ENCODE measurements around the gene PRSS21.

The PRSS21 gene

DNA sequence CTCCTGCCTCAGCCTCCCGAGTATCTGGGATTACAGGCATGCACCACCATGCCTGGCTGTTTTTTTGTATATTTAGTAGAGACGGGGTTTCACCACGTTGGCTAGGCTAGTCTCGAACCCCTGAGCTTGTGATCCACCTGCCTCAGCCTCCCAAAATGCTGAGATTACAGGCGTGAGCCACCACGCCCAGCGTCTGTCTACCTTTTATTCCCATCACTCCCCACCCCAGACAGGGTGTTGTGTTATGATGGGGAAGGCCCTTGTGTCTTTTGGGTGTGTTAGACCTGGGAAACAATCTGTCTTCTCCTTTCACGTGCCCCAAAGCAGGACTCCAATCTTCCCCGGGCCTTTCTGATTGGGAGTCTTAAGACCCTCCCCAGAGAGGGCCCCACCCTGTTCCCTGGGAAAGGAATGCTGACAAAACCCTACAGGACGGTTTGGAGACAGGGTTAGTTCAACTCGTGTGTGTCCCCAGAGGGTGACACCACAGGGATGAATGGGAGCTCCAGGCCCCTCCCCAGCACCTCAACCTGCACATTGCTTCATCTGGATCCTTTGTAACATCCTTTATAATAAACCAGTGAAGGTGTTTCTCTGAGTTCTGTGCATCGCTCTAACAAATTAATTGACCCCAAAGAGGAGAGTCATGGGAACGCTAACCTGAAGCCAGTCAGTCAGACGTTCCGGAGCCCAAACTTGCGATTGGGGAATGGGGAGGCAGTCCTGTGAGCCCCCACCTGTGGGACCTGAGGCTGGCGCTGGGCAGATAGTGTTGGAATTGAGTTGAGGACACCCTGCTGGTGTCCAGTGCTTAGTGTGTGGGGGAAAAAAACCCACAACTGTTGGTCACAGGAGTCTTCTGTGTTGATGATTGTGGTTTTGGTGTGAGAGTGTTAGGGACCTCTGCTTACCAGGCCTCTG, 36.8 kb upstream of the PRSS21 start:
- DNase-seq, result no peak

DNA sequence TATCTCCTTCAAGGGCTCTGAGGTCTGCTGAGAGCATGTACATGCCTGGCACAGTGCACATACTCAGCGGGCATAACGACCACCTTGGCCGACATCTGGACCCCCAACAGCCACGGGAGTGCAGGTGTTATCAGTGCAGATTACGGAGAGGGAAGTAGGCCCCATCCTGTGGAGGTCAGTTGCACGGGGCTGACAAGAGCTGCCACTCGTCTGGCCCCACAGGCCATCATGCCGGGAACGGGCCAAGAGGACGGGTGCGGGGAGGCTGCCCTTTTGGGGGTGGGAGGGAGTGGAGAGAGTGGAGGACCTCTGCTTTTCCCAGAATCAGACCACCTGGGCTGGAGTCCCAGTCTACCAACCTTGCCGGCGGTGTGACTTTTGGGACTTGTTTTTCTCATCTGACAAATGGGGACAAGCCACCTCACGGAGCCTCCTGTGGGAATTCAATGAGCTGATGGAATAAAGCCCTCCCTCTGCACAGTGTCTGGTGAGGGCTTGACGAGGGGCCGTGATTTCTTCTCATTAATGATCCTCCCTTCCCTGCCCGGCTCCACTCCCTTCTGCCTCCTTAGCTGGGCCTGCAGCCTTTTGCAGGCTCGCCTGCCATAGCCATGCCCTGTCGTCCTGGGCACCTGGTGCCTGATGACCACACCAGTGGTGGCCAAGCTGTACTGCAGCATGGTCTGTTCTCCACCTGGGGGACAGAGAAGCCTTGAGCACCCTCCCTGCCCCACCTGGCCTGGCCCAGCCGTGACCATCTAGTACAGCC, 34.3 kb upstream of the PRSS21 start:
- DNase-seq, result no peak

DNA sequence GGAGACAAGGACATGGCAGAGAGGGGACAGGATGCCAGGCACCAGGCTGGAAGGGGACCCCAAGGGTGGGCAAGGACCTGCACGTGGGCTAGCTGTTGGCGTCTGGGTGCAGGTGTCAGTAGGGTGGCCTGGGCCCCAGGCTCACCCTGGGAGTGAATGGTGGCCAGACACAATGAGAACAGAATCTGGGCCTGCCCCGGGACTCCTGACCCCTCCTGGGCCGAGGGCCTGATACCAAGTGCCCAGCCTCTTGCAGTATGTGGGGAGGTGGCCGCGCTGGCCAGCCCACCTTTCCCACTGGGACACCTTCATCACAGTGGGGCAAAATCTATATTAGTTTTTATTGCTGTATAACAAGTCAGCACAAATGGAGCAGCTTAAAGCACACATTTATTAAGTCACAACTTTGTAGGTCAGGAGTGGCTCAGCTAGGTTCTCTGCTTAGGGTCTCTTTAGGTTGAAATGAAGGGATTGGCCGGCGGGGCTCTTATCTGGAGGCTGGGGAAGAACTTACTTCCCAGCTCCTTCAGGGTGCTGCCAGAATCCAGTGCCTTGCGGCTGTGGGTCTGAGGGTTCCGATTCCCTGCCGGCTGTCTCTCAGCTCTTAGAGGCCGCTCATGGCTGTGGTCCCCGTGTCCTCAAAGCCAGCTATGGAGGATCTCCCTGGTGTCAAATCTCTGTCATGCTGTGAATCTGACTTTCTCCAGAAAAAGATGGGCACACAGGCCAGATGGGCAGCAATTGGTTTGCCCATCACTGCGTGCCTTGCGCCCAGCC, 33.3 kb upstream of the PRSS21 start:
- DNase-seq, result no peak

DNA sequence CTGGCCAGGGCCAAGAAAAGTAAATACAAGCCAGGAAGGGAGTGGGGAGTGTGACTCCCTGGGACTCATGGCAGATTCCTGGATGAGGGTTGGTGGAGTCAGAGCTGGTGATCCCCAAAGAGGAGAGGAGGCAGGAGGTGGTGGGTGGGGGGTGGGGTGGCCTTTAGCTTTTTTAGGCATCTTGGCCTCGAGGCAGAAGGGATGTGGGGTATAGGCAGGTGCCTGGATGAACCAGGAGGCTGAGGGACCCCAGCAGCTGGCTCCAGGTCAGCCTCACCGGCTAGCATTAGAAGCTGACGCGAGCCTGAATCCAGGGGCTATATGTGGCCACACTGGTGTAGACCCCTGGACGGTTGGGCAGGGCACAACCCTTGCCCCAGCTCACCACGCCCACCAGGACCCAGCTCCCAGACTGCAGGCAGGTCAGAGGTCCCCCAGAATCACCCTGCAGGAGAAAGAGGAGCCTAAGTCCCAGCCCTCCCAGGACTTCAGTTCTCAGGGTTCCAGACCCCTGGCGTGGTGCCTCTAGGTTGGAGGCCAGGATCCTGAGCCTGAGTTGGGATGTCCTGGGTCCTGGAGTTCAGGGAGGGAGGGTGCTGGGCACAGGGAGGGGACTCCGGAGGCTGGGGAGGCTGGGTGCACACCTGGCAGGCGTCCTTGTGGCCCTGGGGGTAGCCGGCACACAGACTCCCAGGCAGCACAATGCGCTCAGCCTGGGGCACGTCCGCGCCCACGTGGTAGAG, 32.5 kb upstream of the PRSS21 start:
- no peak for DNase-seq

DNA sequence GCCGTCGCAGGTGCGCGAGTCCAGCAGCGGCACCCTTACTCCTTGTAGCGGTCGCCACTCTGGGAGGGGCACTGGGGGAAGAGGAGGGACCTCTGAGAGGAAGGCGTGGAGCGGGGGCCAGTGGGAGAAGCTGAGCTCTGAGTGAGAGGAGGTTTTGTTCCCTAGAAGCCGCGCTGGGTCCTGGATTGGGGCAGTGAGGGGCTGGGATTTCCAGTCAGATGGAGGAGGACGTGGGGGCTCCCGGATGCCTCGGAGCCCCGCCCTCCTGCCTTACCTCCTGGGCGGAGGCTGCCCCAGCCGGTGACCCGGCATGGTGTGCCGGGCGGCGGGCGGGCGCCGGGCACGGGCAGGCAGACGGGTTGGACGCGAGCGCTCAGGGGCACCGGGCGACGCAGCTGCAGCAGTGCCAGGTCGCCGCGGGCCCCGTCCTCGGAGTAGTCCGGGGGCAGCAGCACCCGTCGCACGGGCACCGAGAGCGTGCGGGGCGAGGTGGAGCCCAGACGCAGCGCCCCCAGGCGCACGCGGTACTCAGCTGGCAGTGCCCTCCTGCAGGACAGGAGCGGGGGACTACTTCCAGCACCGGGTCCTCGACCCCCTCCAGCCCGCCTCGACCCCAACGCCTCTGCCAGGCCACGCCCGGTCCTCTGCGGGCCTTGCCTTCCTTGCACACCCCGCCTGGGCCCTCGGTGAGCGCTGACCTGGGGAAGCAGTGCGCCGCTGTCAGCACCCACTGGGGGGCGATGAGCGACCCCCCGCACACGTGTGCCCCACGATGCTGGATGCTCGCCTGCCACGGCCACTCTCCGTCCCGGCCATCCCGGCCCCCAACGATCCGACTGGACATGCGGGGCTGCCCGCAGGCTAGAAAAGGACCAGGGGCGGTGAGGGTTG, 31.7 kb upstream of the PRSS21 start:
- DNase-seq, result no peak

DNA sequence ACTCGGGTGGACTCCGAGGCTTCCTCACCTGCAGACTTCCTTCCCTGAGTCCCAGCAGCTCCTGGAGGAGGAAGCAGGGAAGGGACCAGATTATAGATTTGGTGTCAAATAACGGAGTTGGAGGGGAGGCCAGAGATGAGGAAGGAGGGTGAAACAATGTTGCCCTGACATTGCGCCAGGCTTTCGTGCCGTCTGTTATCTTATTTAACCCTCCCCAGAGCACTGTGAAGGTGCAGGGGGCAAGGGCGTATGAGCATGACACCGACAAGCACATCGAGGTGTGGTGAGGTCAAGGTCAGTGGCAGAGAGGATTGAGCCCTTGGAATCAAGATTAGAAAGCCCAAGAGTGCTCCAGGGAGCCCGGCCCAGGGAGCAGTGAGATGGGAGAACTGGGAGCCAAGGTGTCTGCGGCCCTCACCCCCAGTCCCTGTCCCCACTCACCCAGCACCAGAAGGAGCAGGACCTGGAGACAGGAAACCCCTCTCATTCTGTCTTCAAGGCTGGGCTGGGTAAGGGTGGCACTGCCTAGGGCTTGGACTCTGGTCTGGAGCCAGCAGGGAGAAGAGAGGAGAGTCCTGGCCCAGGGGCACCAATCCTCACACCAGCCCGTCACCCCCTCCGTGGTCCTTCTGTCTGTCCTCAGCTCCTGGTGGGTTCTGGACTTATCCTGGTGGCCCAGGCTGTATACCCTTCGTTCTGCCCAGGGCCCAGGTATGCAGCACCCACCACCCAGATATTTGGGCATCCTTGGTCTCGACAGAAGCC, 30.8 kb upstream of the PRSS21 start:
- DNase-seq, result no peak

DNA sequence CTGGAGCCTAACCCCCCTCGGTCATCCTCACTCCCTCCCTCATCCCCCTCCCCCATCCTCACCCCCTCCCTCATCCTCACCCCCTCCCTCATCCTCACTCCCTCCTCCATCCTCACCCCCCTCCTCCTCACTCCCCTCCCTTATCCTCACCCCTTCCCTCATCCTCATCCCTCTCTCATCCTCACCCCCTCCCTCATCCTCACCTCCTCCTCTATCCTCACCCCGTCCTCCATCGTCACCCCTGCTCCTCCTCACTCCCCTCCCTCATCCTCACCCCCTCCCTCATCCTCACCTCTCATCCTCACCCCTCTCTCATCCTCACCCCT, 30.2 kb upstream of the PRSS21 start:
- no peak for DNase-seq

DNA sequence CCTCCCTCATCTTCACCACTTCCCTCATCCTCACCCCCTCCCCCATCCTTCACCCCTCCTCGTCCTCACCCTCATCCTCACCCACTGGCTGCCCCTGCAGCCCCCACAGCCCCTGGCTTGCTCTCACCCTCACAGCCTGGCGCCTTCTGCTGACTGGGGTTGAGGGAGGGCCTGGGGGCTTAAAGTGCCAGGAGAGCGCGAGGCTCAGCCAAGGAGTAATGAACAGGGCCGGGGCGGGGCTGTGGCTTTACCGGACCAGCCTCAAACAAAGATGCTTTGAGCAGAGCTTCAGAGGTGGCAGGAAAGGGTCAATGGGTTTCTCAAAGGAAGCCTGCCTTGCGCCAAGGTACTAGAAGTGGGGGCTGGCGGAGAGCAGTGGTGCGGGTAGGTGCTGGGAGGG, 29.6 kb upstream of the PRSS21 start, which contains the start of gene PRSS33:
Gene PRSS33, minus strand, starts transcription at position 155 of the 400 bp plus-strand sequence. CDS start 1,013 bp downstream, outside the sequence.
- DNase-seq, result no peak

DNA sequence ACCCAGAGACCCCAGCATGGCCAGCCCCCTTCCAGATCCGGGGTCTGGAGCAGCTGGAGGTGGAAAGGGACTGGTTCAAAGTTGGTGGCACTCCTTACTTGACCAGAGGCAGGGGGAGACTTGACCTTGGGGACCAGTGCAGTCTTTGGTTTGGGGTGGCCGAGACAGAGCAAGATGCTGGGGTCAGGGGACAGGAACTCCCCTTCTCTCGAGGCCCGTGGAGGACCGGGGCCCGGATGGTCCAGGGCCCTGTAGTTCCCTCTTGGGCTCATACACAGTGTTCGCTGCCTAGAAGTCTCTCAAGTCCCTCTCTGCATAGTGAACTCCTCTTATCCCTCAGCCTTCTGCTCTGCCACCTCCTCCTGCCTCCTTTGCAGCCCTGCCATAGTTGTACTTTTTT, 29.1 kb upstream of the PRSS21 start:
- DNase-seq, result no peak

DNA sequence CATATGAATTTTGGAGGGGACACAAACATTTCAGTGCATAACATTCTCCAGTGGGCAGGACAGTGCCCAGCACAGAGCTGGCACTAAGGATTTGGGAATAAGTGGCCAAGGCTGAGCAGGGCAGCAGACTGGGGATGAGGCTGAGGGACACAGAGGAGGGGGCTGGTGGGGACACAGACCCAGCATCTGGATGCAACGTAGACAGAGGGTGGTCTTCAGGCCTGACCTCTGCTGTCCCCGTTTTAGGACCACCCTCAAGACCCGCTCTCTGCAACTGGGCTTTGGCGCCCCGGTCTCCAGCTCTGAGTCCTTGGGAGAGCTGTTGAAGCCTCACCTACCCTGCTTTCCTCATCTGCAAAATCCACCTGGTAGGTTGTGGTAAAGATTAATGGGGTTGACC, 26.4 kb upstream of the PRSS21 start:
- no peak for DNase-seq

DNA sequence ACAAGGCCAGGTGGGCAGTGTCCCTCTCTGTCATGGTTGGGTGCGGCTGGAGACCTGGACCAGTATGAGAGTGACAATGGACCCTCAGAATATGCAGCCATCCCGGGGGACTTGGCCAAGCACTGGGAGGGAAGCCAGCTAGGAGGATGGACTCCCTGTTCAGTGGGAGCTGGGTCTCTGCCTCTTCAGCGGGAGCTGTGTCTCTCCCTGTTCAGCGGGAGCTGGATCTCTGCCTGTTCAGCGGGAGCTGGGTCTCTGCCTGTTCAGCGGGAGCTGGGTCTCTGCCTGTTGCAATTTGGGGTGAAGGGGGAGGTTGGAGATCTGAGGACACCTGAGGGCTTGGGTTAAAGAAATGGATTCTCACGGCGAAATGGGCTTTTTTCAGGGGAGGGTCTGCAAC, 25.9 kb upstream of the PRSS21 start:
- no peak for DNase-seq

DNA sequence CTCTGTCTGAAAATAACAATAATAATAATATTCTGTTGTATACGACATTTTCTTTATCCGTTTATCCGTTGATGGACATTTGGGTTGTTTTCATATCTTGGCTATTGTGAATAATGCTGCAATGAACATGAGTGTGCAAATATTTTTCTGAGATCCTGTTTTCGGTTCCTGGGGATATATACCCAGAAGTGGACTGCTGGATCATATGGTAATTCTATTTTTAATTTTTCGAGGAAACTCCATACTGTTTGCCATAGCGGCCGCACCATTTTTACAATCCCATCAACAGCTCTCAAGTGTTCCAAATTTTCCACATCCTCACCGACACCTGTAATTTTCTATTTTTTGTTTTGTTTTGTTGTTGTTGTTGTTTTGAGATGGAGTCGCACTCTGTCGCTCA, 24.1 kb upstream of the PRSS21 start:
- DNase-seq, result no peak

DNA sequence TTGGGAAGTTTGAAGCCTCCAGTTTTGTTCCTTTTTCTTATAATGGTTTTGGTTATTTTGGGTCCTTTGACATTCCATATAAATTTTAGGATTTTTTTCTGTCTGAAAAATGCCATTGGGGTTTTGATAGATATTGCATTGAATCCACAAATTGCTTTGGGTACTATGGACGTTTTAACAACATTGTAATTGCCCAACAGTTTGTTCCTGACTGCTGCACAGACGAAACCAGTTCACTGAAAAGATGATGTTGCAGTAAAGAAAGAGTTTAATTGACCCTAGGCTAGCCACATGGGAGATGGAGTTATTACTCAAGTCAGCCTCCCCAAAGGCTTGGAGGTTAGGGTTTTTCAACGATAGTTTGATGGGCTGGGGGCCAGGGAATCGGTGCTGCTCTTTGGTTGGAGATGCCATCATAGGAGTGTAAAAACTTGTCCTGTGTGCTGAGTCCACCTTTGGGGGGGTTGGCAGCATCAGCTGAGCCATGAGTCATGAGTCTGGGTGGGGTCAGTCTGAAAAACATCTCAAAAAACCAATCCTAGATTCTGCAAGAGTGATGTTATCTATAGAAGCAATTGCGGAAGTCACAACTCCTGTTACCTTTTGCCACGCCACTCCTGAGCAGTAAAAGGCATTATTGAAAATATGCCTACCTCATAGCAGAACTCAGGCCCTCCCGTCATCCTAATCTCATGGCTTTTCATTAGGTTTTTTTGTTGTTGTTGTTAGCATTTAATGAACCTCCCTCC, 21.5 kb upstream of the PRSS21 start:
- DNase-seq, result no peak

DNA sequence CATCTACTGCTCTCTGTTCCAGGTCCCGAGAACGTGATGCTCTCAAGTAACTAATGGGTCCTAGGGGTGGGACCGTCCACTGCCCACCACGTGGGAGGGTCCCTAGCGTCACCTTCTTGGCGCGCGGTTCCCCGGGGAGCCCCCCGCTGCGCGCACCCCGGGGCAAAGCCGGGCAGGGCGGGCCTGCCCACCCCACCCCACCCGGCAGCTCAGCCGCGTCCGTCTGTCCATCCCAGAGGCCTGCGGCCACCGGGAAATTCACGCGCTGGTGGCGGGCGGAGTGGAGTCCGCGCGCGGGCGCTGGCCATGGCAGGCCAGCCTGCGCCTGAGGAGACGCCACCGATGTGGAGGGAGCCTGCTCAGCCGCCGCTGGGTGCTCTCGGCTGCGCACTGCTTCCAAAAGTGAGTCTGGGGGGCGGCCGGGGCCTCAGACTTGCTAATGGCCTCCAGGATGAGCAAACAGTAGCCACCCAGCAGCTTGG, 18.3 kb upstream of the PRSS21 start:
- no peak for DNase-seq

DNA sequence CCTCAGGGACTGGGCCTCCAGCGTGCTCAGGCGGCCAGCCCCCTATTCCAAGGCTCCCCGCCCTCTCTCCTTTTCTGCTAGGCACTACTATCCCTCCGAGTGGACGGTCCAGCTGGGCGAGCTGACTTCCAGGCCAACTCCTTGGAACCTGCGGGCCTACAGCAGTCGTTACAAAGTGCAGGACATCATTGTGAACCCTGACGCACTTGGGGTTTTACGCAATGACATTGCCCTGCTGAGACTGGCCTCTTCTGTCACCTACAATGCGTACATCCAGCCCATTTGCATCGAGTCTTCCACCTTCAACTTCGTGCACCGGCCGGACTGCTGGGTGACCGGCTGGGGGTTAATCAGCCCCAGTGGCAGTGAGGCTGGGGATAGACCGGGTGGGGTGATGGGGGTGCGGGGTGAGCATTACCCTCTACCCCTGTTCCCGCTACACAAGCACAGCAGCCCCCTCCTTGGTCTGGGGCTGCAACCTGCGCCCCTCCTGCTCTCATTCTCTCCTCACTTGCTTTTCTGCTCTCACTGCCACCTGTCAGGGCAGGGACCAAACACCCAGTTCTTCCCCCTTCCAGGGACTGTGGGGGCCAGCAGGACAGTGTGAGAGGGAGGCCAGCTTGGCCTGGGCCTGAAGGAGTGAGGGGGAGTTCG, 17.7 kb upstream of the PRSS21 start:
- no peak for DNase-seq

DNA sequence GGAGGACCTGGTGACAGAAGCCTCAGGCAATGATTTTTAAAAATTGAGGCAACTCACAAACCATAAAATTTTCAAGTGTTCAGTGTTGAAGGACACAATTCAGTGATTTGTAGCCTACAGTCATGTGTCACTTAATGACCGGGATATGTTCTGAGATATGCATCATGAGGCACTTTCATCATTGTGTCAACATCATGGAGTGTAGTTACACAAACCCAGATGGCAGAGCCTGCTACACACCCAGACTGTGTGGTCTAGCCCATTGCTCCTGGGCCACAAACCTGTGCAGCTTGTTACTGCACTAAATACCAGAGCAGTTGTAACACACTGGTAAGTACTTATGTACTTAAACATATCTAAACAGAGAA, 17.2 kb upstream of the PRSS21 start:
- no peak for DNase-seq

DNA sequence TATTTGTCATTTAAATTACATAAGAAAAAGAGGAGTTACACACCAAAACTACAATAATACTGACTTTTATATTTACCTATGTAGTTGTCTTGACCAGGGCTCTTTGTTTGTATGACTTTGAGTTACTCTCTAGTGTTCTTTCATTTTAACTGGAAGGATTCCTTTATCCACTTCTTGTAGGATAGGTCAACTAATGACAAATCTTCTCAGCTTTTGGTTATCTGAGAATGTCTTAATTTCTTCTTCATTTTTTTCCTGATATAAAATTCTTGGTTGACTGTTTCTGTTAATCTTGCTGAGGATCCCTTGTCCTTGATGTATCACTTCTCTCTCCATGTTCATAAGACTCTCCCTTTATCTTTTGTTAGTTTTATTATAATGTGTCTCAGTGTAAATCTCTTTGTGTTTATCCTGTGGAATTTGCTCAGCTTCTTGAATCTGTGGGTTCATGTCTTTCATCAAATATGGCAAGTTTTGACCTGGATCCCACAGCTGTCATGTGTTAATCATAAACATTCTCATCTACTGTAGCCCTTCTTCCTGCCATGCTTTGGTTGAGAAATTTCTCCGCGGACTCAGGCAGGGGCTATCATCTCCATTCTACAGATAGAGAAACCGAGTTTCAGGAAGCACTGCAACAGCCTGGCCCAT, 13.4 kb upstream of the PRSS21 start:
- no peak for DNase-seq

DNA sequence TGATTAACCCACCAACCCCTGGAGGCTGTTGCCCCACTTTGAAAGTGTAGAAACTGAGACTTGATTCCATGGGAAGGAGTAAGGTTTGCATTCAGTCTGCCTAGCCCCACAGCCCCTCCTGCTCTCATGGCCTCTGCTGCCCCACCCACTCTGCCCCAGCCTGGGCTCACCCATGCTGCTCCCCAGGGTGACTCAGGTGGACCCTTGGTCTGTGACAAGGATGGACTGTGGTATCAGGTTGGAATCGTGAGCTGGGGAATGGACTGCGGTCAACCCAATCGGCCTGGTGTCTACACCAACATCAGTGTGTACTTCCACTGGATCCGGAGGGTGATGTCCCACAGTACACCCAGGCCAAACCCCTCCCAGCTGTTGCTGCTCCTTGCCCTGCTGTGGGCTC, 12.3 kb upstream of the PRSS21 start:
- DNase-seq, result no peak

DNA sequence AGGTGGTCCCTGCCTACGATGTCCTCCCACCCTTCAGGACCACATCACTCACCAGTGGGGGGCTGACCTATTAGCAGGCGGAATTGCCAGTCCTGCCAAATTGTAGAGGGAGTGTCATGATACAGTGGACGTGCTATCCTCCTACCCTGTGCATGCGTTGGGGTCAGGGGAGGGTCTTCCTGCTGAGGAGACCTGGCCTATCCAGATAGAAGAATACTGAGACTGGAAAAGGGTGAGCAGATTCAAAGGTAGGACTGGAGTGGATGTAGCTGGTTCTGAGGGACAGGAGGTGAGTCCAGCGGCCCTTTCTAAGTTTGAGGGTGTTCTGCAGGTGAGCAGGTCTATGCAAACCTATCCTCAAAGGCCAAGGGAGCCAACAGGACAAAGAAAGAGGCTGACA, 10.8 kb upstream of the PRSS21 start:
- DNase-seq, result no peak

All from NCI-H446 treated with DMSO at 0.1 percent for 48 hours (cell line).